HEK293T (cell line): ENCODE measurements around the gene TBCA.

Experiments
- CTCF ChIA-PET: fragments of 350-600 bp; formaldehyde crosslinking; extraction: SDS; loops from one replicate; lab custom pipeline; 2021; ENCODE audit warnings: antibody characterized with exemption, inconsistent platforms; lab: Yijun Ruan, JAX
- POLR2A ChIA-PET: fragments of 350-600 bp; formaldehyde crosslinking; extraction: SDS; loops from one replicate; lab custom pipeline; 2020; ENCODE audit warnings: antibody characterized with exemption, inconsistent platforms; lab: Yijun Ruan, JAX
- DNase-seq: peaks from one replicate; pipeline ENCODE4 v3.0.0; 2012; ENCODE audit warnings: mixed read lengths; ENCODE audit errors: extremely low spot score
- ARNT ChIP-seq: fragments of 450-650 bp; IDR thresholded peaks from 2 replicates; pipeline ENCODE4 v1.6.1; 2017; ENCODE audit warnings: mild to moderate bottlenecking
- BHLHE40 ChIP-seq: fragments of 450-650 bp; IDR thresholded peaks from 2 replicates; pipeline ENCODE4 v1.6.1; 2016; ENCODE audit warnings: mild to moderate bottlenecking, moderate library complexity, borderline replicate concordance
- CTBP1 ChIP-seq: fragments of 450-650 bp; IDR thresholded peaks from 2 replicates; pipeline ENCODE4 v1.6.1; 2016; ENCODE audit warnings: borderline replicate concordance
- ELF4 ChIP-seq: fragments of 450-650 bp; IDR thresholded peaks from 2 replicates; pipeline ENCODE4 v1.6.1; 2017; ENCODE audit warnings: antibody characterized with exemption
- FOXA1 ChIP-seq: fragments of 450-650 bp; IDR thresholded peaks from 2 replicates; pipeline ENCODE4 v1.6.1; 2016; ENCODE audit warnings: mild to moderate bottlenecking
- FOXK2 ChIP-seq: fragments of 450-650 bp; IDR thresholded peaks from 2 replicates; pipeline ENCODE4 v1.6.1; 2016; ENCODE audit warnings: mild to moderate bottlenecking
- FOXM1 ChIP-seq: fragments of 450-650 bp; IDR thresholded peaks from 2 replicates; pipeline ENCODE4 v1.6.1; 2017; ENCODE audit warnings: mild to moderate bottlenecking, borderline replicate concordance
- HDGF ChIP-seq: fragments of 450-650 bp; IDR thresholded peaks from 2 replicates; pipeline ENCODE4 v1.6.1; 2017; ENCODE audit warnings: antibody characterized with exemption, borderline replicate concordance
- L3MBTL2 ChIP-seq: fragments of 450-650 bp; conservative IDR thresholded peaks from 2 replicates; pipeline ENCODE4 v1.6.1; 2016; ENCODE audit warnings: mild to moderate bottlenecking
- LEF1 ChIP-seq: fragments of 450-650 bp; IDR thresholded peaks from 2 replicates; pipeline ENCODE4 v1.6.1; 2017; ENCODE audit warnings: mild to moderate bottlenecking, borderline replicate concordance
- NFRKB ChIP-seq: fragments of 450-650 bp; IDR thresholded peaks from 2 replicates; pipeline ENCODE4 v1.6.1; 2016; ENCODE audit warnings: mild to moderate bottlenecking, moderate library complexity
- SP1 ChIP-seq: fragments of 450-650 bp; IDR thresholded peaks from 2 replicates; pipeline ENCODE4 v1.6.1; 2017
- SUZ12 ChIP-seq: fragments of 450-650 bp; IDR thresholded peaks from 2 replicates; pipeline ENCODE4 v1.6.1; 2016; ENCODE audit warnings: mild to moderate bottlenecking
- TARDBP ChIP-seq: fragments of 450-650 bp; IDR thresholded peaks from 2 replicates; pipeline ENCODE4 v1.6.1; 2016
- ZNF384 ChIP-seq: fragments of 450-650 bp; IDR thresholded peaks from 2 replicates; pipeline ENCODE4 v1.6.1; 2016
- TF ChIP-seq, protein P1 (sequence below): fragments of 450-650 bp; IDR thresholded peaks from 2 replicates; pipeline ENCODE4 v1.6.1; 2016

The TBCA gene

DNA sequence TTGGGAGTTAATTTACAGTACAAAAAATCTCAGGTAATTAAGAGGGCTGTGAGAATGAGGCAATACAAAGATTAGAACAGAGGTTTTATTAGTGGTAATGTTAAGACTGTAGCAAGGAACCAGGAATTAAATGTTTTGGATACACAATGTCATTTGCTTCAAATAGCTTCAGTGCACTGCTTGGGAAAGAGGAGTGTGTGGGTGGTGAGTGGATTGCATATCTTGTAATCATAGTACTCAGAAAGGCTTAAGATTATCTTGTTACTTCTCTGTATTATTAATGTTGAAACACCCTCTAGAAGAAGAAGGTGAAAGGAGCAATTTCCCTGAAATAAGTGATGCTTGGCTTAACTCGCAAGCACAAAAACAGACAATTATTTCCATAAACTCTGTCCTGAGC lies 21.0 kb upstream of the TBCA start:
- POLR2A ChIA-PET = no interaction called here
- DNase-seq = no peak
- TF ChIP-seq FOXM1 = no peak
- TF ChIP-seq L3MBTL2 = no peak
- TF ChIP-seq BHLHE40 = no peak
- no peak for TF ChIP-seq SUZ12
- TF ChIP-seq FOXA1 = no peak
- TF ChIP-seq, protein P1, sequence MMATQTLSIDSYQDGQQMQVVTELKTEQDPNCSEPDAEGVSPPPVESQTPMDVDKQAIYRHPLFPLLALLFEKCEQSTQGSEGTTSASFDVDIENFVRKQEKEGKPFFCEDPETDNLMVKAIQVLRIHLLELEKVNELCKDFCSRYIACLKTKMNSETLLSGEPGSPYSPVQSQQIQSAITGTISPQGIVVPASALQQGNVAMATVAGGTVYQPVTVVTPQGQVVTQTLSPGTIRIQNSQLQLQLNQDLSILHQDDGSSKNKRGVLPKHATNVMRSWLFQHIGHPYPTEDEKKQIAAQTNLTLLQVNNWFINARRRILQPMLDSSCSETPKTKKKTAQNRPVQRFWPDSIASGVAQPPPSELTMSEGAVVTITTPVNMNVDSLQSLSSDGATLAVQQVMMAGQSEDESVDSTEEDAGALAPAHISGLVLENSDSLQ = no peak
- no peak for TF ChIP-seq NFRKB
- no peak for TF ChIP-seq ZNF384
- TF ChIP-seq CTBP1 = no peak
- TF ChIP-seq FOXK2 = no peak
- CTCF ChIA-PET = no interaction called here

DNA sequence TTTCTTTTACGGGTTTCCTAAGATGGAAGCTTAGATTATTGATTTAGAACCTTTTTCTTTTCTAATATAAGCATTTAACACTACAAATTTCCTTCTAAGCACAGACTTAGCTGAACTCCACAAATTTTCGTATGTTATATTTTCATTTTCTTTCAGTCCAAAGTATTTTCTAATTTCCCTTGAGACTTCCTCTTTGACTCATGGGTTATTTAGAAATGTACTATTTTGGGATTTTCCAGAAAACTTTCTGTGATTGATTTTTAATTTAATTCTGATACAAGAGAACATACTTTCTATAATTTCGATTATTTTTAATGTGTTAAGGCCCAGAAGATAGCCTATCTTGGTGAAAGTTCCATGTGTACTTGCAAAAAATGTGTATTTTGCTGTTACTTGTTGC lies 19.7 kb upstream of the TBCA start:
- POLR2A ChIA-PET = no interaction called here
- no peak for DNase-seq
- TF ChIP-seq CTBP1 = no peak
- no peak for TF ChIP-seq SUZ12
- no peak for TF ChIP-seq SP1
- TF ChIP-seq TARDBP = no peak
- no peak for TF ChIP-seq LEF1
- TF ChIP-seq ZNF384 = no peak
- TF ChIP-seq HDGF = no peak
- TF ChIP-seq, protein P1 = no peak
- TF ChIP-seq BHLHE40 = no peak
- TF ChIP-seq ARNT = no peak
- no peak for TF ChIP-seq FOXA1
- TF ChIP-seq ELF4 = no peak
- no peak for TF ChIP-seq NFRKB
- no peak for TF ChIP-seq FOXK2
- no peak for TF ChIP-seq L3MBTL2
- no peak for TF ChIP-seq FOXM1
- CTCF ChIA-PET = no interaction called here

DNA sequence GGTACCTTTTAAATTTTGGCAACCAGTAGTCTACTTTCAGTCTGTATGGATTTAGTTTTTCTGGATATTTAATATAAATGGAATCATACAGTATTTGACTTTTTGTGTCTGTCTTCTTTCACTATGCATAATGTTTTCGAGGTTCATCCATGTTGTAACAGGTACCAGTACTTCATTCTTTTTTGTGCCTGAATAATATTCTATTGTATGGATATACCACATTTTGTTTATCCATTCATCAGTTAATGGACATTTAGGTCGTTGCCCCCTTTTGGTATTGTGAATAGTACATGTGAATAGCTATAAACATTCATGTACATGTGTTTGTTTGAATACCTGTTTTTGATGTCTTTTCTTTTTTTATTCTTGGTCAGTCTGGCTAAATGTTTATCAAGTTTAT lies 19.1 kb upstream of the TBCA start:
- DNase-seq = no peak
- TF ChIP-seq SUZ12 (no peak), L3MBTL2 (no peak), HDGF (no peak), FOXK2 (no peak), NFRKB (no peak), BHLHE40 (no peak), LEF1 (no peak), ZNF384 (no peak), SP1 (no peak), CTBP1 (no peak), FOXA1 (no peak)
- TF ChIP-seq, protein P1 = no peak
- POLR2A ChIA-PET = no interaction called here
- CTCF ChIA-PET = no interaction called here

DNA sequence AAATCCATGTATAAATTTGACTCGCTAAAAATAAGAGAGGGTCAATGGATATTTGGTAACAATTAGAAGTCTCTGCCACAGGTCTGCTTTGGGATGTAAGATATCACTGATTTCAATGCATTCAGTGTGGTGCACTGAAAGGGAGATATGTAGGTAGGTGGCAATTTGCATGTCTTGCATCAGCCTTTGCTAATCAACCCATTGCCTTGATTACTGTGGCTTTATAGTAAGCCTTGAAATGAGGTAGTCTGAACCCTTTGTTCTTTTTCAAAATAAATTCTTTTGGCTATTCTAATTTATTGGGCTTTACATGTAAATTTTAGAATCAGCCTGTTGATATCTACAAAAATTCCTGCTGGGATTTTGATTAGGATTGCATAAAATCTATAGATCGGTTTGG lies 15.8 kb upstream of the TBCA start:
- TF ChIP-seq FOXA1 (no peak), ELF4 (no peak), ARNT (no peak), TARDBP (no peak)
- ChIA-PET CTCF (no interaction called here), POLR2A (no interaction called here)
- no peak for DNase-seq

DNA sequence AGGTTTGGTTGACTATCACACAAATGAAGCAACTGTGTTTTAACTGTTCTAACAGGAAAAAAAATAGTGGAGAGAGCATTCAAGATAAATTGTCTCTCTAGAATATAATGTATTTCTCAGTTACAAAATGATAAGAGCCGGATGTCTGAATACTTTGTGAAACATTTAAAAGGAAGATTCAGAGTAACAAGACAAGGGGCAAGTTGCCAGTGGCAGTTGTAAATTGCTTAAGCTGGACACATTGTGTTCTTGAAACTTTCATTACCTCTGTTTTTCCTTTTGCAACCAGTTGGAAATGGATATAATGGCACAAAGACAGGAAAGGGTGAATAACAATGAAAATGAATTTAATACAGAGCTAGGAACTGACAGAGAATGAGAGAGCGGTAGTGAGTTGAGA lies 15.2 kb upstream of the TBCA start:
- CTCF ChIA-PET = no interaction called here
- TF ChIP-seq BHLHE40 (no peak), ELF4 (no peak), ZNF384 (no peak), LEF1 (no peak), NFRKB (no peak), L3MBTL2 (no peak), HDGF (no peak), CTBP1 (no peak), FOXK2 (no peak), ARNT (no peak), TARDBP (no peak), FOXA1 (no peak)
- TF ChIP-seq, protein P1 = no peak
- POLR2A ChIA-PET = no interaction called here
- no peak for DNase-seq

DNA sequence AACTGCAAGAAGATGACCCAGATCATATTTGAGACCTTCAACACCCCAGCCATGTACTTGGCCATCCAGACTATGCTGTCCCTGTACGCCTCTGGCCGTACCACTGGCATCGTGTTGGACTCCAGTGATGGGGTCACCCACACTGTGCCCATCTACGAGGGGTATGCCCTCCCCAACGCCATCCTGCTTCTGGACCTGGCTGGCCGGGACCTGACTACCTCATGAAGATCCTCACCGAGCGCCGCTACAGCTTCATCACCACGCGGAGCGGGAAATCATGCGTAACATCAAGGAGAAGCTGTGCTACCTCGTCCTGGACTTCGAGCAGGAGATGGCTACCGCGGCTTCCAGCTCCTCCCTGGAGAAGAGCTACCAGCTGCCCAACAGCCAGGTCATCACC lies 9.1 kb upstream of the TBCA start:
- CTCF ChIA-PET = no interaction called here
- no peak for DNase-seq
- no peak for TF ChIP-seq FOXM1
- no peak for TF ChIP-seq LEF1
- no peak for TF ChIP-seq CTBP1
- no peak for TF ChIP-seq TARDBP
- TF ChIP-seq FOXA1 = no peak
- POLR2A ChIA-PET = no interaction called here
